ENCODE data around the gene SHISAL1.

GRCh38 chr22:44337678-44338004 lies 24.9 kb upstream of the SHISAL1 start:
- TF ChIP-seq CTCF (IDR thresholded peaks at IDR 0.05) (no peak), POLR2A (IDR thresholded peaks at IDR 0.05) (no peak), POLR2AphosphoS5 (IDR thresholded peaks at IDR 0.05) (no peak)
